Gastrocnemius medialis (tissue), 4 donors: Measurements from ENCODE around the gene SLC35B4.

ENCODE experiments used
- CTCF ChIP-seq, 5 experiments: fragments of 450-650 bp in 3 of 5; fragments of 200-600 bp in 2 of 5; sonication (generic) in 2 of 5; IDR thresholded peaks in 4 of 5; conservative IDR thresholded peaks in 1 of 5; 1 replicate in 4 of 5; 2 replicates in 1 of 5; pipeline ENCODE4 v1.5.1; 2016 to 2019; ENCODE audit warnings: antibody characterized with exemption in 5 of 5, mild to moderate bottlenecking in 3 of 5, moderate library complexity in 3 of 5
- POLR2A ChIP-seq, 2 donors: fragments of 450-650 bp; IDR thresholded peaks; one replicate each; pipeline ENCODE4 v1.6.1; 2017; ENCODE audit warnings: antibody characterized with exemption in 2 of 2, mild to moderate bottlenecking in 2 of 2, moderate library complexity in 2 of 2

GRCh38 chr7:134302120-134302519, 14.6 kb downstream of the SLC35B4 start:
- TF ChIP-seq CTCF (IDR thresholded peaks at IDR 0.05 in 4 of 5, conservative IDR thresholded peaks at IDR 0.05 in 1 of 5) (no peak), POLR2A (IDR thresholded peaks at IDR 0.05) (no peak)
